ENCODE measurements around the gene SPATA6L.
A peak's percentile ranks its signal among the peaks of the same experiment; 100 is the strongest.

Gene SPATA6L

DNA sequence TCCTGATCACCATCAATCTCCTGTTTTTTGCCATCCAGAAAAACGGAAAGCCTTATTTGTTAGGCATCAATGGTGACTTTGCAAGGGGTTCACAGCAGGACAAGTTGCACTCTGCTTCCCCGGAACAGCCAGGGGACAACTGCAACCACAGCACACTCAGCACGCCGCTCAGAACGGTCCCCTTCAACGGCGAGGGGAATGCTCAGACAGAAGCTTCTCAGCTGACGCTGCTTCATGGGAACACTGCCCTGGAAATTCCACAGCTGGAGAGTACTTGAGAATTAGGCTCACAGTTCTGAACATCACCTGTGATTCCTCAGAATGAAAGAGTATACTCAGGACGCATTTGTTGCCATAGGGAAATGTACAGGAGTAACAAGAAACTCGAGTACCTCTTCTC lies 44.3 kb downstream of the SPATA6L start:
- DNase-seq, result no peak

DNA sequence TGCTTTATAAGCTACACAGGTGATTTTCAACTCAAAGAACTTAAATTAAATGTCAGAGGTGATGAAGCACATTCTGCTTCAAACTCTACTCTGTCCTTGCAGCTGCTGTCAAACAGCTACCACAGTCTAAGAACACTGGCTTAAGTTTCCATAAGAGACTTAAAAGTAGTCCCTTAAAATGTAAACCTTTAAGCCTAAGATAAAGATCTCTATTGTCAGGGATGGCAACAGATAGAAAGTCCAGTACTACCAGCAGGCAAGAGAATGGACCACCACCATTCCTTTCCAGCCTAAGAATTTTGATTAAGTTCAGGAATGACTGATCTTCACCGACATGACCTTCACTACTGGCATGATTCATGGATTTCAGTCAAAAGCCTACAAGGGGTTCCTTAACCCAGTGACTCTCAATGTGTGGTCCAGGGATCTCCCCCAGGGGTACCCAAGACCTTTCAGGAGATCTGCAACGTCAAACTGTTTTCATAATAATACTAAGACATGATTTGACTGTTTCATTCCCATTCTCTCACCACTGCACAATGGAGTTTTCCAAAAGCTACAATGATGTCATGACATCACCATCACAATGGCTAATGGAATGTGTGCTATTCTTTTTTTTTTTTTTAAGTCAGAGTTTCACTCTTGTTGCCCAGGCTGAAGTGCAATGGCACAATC lies 45.3 kb downstream of the SPATA6L start:
- DNase-seq, result no peak

DNA sequence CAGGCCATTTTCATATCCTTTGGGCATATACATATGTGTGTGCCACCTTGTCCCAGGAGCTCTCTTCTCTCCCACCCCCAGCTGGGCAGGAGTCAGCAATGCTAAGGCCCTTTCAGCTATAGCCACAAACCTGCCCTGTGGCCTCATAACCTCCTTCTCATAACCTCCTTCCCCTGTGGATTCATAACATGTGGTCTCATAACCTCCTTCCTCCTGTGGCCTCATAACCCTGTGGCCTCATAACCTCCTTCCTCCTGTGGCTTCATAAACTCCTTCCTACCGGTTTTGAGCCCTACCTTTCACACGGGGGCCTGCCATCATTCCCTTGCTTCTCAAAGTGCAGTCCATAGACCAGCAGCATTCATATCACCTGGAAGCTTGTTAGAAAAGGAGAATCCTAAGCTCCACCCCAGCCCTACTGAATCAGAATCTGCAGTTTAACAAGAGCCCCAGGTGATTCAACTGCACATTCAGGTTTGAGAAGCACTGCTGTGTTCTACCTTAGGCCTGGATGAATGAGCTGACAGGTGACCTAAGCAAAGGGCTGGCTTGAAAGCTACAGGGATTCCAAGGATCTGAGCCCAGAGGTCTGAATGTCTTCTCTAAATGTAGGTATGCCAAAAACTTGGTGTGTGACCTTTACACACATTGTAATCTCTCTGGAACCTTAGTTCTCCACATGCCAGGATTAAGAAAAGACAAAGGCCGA lies 46.1 kb downstream of the SPATA6L start:
- DNase-seq, result no peak

DNA sequence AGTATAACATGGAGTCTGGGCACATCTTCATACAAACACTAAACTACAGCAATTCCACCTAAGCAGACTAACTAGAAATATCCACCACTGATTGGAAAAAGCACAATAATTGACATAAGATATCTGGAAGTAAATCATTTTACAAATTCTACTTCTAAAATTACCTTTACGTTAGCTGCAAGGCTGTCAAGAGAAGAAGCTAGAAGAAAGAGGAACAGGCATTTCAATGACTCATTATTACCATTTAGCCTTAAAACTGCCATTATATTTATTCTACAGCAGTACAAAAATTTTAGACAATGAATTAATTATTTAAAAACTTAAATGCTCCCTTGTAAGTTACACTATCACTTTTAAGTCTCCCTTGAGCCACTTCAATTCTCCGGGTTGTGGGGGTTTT lies 47.6 kb downstream of the SPATA6L start:
- DNase-seq, result no peak

DNA sequence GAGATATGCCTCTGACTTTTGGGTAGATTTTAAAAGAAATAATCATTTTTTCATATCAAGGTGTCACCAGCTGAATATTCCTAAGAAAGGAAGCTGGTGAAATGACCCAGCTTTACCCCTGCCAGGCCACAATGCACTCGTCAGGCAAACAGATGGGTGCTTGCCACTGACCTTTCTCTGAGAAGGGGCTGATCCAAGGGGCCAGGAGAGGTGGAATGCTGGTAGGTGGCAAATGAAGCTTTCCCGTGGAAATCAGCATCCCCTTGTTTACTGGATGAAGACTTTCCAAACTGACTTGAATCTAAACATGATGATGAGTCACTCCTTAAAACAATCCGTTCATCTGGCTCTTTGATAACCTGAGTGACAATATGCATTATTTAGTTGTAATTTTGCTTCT lies 48.5 kb downstream of the SPATA6L start:
- DNase-seq, result no peak

DNA sequence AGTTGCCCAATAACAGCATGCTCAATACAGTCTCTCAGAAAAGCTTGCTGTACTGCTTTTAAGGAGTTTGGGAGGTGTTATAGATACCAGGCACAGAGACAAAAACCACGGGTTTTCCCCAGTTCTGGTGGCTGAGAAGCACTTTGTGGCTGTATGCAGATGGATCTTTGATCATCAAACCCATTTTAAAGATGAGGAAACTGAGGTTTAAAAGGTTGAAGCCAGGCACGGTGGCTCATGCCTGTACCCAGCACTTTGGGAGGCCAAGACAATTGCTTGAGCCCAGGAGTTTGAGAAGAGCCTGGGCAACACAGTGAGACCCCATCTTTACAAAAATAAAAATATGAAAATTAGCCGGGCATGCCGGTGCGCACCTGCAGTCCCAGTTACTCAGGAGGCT lies 50.5 kb downstream of the SPATA6L start:
- no peak for DNase-seq

DNA sequence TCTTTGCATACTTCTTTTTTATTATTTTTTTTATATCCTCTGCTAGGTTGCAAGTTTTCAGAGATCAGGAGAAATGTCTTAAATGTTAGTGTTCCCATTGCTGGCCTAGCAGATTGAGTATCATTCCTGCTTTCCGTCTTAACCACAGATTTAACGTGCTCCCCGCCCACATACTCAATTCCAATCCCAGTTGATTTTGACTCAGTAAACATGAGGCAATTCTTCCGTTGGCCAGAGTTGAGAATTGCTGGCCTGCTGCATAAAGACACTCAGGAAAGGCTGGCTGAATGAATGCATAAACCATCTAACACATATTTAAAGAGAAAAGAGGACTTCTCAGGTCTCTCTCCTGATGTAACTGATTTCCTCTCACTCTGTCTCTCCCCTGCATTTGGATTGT lies 51.0 kb downstream of the SPATA6L start:
- DNase-seq, result no peak

DNA sequence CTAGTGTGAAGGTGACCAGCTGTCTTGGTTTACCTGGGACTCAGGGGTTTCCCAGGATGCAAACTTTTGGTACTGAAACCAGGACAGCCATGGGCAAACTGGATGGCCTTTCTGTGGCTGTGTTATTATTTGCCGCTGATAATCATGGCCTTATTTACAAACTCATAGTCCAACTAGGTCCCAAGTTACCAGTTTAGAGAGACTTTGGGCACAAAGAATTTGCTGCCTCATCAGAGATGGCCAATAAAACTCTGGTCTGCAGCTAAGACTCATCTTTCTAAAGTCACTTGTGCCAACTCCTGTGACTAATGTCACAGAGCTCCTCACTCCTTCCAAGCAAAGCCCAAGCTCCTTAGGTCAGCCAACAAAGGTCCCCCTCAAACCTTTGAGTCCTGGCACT lies 51.7 kb downstream of the SPATA6L start:
- no peak for DNase-seq

DNA sequence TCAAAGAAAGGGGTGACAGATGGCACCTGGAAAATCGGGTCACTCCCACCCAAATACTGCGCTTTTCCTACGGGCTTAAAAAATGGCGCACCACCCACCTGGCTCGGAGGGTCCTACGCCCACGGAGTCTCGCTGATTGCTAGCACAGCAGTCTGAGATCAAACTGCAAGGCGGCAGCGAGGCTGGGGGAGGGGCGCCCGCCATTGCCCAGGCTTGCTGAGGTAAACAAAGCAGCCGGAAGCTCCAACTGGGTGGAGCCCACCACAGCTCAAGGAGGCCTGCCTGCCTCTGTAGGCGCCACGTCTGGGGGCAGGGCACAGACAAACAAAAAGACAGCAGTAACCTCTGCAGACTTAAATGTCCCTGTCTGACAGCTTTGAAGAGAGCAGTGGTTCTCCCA lies 60.2 kb downstream of the SPATA6L start:
- DNase-seq, result peak; percentile 38

DNA sequence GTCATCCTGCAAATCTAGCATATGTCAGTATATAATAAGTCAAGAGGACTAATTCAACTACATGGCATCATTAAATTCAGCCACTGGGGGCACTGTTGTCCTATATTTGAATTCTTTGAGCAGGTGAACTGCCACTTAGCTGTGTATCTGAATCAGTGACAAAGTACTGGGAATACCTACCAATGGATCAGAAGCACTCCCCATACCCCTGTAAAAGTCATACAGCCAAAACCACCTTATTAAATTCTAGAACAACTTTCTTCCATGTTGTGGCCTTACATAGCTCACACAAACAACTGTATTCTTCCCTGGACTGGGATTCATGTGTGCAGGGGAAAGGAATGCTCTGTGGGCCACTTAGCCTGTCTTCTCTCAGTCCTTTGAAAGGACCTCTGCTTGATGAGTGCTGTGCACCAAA lies 61.6 kb downstream of the SPATA6L start:
- peak; percentile 74 for DNase-seq

DNA sequence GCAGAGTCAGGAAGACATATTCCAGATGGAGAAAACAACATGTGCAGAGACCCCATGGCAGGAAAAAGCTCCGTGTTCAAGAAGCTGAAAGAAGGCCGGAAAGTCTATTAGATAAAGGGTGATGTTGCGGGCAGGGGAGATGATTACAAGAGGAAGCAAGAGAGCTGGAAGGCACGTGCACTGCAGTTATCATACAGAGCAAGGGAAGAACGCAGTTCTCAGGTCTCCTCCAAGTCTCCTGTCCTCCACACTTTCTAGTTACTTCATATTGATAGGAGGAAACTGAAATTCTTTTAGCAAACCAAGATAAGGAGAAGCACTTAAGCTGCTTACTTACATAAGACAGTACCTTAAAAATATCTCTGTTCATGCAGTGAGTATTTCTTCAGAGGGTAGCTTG lies 62.5 kb downstream of the SPATA6L start:
- DNase-seq, result no peak

DNA sequence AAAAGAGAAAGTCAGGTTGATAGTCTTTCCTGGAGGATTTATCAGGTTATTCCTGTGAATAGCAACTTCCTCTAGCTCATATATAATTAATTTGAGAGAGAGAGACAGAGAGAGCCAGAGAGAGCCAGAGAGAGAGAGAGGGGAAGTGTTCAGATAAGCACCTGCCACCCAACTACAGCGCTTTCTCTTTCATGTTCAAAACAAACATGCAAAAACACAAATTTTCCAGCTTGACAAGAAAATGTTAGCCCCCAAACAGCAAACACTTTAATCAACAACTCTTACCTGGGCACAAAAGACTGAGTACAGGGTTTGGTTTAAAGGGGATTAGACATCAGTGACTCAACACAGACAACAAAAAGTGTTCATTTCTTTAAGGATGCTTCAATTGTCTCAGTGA lies 65.9 kb downstream of the SPATA6L start:
- DNase-seq, result no peak

DNA sequence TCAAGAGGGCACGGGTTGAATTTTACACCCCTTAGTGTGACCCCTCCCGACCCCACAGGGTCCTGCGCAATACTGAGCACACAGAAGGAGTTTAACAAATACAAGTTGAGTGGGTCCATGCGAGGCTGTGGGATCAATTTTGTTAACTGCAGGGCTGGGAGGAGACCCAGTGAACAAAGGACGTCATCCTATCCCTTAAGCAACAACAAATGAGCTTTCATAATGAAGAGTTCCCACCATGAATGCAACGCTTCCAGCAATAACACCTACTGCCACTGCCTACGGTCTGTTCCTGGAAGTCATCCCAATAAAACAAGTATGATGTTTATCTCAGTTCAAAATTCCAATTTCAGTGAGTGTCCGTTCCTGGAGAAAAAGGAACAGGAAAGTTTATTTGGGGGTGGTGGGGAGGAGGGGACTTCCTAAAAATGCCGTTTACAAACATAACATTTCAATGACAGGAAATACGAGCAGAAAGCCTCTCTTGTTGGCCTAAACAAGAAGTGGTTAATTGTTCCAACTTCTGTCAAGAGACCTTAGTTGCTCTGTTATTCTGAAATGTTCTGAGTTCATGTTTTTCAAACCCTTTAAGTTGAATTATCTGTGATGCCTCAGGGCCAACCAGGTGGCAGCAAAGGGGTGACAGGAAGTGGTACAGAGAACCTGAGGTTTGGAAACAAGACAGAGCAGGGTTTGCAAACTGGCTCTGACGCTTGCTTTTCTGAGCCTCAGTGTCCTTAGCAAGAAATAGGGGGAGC lies 69.9 kb downstream of the SPATA6L start:
- DNase-seq, result peak; percentile 54

DNA sequence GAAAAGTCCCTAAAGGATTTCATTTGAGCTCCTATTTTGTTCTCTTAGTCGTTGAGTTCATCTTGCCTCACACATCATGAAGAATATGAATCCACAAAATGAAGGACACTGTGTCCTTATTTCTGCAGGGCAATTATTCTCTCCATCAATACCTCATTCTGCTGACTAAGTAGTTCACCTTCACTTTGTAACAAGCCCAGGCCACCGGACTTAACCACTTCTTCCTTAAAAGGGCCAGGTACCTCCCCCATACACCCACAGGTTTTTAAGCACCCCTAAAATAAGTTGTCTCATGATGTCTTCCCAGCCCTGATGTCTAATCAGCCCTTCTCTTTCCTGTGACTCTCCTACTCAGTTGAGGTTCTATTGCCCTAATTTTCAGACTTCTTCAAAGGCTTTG lies 71.3 kb downstream of the SPATA6L start:
- no peak for DNase-seq

DNA sequence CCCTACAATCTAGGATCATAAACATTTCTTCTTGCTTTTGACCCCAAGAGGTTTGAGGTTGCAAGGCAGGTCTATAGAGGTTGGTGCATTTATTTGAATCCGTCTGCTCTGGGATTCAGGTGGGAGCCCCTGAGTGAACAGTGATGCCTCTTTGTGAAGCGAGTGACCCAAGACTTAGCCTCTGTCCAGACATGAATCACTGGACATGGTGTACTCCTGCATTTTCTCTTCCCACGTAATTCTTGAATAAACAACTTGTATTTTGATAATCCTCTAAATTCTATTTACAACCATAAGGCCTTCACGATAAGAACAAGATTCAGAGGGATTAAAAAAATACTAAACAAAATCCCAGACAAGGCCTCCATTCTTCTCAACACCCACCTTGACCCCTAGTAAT lies 71.7 kb downstream of the SPATA6L start:
- no peak for DNase-seq

DNA sequence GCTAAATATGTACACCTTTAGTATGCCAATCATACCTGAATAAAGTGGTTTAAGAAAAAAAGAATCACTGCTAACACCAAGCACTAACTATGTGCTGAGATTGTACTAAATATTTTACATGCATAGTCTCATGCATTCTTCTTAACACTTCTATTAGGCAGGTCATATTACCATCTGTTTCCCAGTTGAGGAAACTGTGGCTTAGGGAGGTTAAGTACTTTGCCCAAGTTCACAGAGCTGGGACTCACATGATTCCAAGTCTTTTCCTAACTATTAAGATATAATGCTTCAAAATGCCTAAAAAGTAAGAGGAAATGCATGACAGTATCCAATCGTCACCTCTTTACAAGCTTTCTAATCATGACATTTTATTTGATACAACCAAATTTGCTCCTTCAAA lies 73.4 kb downstream of the SPATA6L start:
- DNase-seq, result no peak

DNA sequence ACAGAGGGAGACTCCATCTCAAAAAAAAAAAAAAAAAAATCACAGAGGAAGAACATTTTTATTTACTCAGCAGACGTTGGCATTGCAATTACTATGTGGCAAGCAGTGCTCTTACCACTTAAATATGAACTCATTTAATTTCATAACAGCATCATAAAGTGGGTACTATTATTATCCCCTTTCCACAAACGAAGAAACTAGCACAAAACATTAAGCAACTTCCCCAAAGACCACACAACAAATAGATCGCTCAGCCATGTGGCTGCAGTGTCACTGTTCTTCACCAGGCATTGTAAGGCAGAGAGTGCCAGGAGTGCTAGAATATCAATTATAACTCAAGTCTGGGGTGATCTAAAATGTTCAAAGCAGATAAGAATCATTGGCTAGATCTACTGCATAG lies 74.0 kb downstream of the SPATA6L start:
- DNase-seq, result no peak

DNA sequence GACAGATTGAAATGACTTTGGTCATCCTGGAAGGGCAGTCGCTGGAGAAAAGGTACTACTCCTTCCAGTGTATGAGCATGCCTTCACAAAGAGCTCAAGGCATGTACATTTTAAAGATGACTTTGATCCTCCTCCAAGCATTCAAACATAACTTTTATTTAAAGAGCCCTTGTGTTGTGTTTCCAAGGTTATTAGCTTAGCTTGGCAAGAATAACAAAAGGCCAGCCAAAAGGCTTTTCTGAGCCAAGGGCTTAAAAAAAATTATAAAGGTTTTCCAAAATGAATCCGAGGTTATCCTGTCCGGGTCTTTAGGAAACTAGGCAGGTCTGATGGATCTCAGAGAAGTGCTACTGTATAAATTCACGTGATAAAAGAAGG lies 75.2 kb downstream of the SPATA6L start:
- no peak for DNase-seq

DNA sequence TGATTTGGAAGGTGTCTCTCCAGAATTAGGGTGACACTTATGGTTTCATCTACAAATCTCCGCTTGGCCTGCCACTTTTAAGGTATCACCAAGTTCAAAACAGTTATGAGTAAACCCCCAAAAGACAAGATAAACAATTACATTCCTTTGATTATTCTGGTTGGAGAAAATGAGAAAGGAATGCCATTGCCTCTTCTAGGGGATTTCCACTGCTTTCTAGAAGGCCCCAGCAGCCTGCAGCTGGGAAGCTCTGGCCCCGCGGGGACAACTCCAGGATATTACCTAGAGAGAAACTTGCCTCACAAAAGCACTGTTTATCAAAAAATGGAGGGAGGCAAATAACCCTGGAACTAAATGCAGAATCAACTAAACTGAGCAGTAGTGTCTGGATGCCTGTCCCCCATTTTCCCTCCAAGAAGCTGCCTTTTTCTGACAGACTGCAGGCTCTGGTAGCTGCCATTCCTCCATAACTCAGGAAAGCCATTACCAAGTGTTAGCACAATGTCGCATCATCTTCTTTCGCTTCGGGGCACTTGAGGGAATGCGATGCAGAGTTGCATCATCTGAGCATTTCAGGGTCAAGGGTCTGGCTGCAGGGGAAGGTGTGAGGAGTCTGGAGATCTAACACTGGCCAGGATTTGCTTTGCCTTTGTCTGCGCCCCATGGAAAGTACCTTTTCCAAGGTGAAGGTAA lies 75.7 kb downstream of the SPATA6L start:
- DNase-seq, result no peak

DNA sequence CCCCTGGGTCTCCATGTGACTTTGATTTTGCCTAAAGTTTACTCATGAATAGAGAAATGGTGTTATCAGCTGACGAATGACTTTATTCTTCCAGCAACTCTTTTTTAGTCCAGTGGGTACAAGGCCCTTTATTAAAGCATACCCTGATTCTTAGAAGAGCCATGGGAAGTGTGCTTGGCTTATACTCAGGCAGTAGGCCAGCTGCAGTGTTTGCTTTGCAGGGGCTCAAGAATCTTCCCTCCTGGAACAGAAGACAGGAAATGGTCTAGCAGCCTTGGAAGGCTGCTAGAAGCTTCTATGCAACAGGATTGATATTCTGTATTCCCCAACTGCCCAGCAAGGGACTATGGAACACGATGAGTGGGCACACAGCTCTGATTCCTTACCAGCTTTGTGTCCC lies 77.6 kb downstream of the SPATA6L start:
- no peak for DNase-seq

DNA sequence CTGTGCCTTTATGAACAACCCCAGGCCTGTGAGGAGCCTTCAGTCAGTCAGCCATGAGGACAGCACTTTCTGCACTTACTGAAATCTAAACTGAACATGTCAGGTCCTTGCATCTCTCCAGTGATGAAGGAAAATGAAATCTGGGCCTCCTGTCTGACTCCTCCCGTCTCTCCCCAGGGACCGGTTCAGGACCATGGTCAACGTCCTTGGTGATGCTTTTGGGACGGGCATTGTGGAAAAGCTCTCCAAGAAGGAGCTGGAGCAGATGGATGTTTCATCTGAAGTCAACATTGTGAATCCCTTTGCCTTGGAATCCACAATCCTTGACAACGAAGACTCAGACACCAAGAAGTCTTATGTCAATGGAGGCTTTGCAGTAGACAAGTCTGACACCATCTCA lies 81.1 kb downstream of the SPATA6L start:
- DNase-seq, result no peak

DNA sequence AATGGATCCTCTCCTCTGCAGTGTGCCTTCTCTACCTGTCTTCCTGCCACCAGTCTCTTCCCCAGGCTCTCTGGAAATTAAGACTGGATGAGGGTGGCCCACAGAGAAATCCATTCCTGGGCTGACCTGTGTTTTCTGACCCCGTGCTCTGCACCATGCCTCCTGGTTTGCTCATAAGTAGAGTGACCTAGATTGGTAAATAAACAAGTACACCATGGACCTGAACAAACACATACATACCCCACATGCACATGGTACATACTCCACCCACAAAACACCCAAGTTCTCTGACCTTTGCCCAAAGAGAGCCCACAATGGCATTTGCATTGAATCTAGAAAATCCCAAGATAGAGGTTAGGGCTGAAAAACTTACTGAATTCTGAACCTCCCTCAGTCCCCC lies 81.6 kb downstream of the SPATA6L start:
- no peak for DNase-seq

DNA sequence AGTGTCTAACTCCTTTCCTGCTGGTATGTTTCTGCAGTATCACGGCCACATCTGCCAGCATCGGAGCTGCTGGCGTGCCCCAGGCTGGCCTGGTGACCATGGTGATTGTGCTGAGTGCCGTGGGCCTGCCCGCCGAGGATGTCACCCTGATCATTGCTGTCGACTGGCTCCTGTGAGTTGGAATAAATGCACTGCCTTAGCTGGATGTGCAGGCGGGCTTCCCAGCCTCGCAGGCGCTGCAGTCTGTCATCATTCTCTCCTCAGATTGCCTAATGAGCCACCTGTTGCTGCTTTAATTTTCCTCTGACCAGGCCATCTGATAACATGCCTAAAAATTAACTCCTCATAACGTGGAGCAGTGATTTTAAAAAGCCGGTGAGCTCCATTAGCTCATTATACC lies 83.3 kb downstream of the SPATA6L start:
- no peak for DNase-seq
